H1 (cell line): Measurements from ENCODE around the gene POLE. TPM values are rescaled to one million over a fixed set of nuclear protein-coding genes. Genes with fewer than 3 reads are reported as not detected.
A peak's percentile ranks its signal among the peaks of the same experiment; 100 is the strongest.
"Not testable (repeated sequence)": the region's sequence is repeated elsewhere in the genome, so short reads cannot be mapped to it uniquely, and the experiment has no call there.

ENCODE experiments used
- CTCF ChIA-PET: fragments of 300-600 bp; sonication (Branson Sonifier 250); formaldehyde crosslinking; loops from one replicate; lab custom pipeline; 2021; ENCODE audit not compliant: partially characterized antibody; lab: Charles Lee
- POLR2A ChIA-PET: fragments of 300-600 bp; sonication (Branson Sonifier 250); formaldehyde crosslinking; loops from one replicate; lab custom pipeline; 2021; ENCODE audit warnings: inconsistent platforms; ENCODE audit not compliant: partially characterized antibody; lab: Charles Lee
- DNase-seq, 2 experiments: peaks; one replicate each; pipeline versions ENCODE4 v3.0.0 to v3.0.0-alpha.2; 2010 to 2022; ENCODE audit warnings: low spot score in 2 of 2, low read depth in 1 of 2, mixed read lengths in 1 of 2
- FAIRE-seq: peaks from 2 replicates; lab custom pipeline; 2011; peaks lifted over from hg19 to GRCh38; lab: Jason Lieb, UNC
- H2AFZ ChIP-seq: 2 replicates; pipeline ENCODE4 v1.8.1; 2012; ENCODE audit warnings: low read length, inconsistent platforms
- H2AK5ac ChIP-seq: 2 replicates; pipeline ENCODE4 v1.6.1; 2013; ENCODE audit warnings: low read depth, low read length
- H2BK120ac ChIP-seq: replicated peaks from 2 replicates; pipeline ENCODE3; 2013; ENCODE audit warnings: low read depth, low read length, inconsistent platforms
- H2BK12ac ChIP-seq: 2 replicates; pipeline ENCODE4 v1.6.1; 2013; ENCODE audit warnings: low read depth, low read length
- H2BK15ac ChIP-seq: 2 replicates; pipeline ENCODE4 v1.6.1; 2013; ENCODE audit warnings: low read length
- H2BK20ac ChIP-seq: 2 replicates; pipeline ENCODE4 v1.6.1; 2013; ENCODE audit warnings: low read length
- H2BK5ac ChIP-seq: 2 replicates; pipeline ENCODE4 v1.6.1; 2013; ENCODE audit warnings: low read depth, low read length
- H3K14ac ChIP-seq: 2 replicates; pipeline ENCODE4 v1.6.1; 2013; ENCODE audit warnings: inconsistent platforms; ENCODE audit not compliant: insufficient read length
- H3K18ac ChIP-seq: 2 replicates; pipeline ENCODE4 v1.6.1; 2013; ENCODE audit warnings: low read length; ENCODE audit errors: extremely low read depth
- H3K23ac ChIP-seq: 2 replicates; pipeline ENCODE4 v1.6.1; 2013; ENCODE audit warnings: inconsistent platforms; ENCODE audit not compliant: insufficient read length
- H3K23me2 ChIP-seq: 2 replicates; pipeline ENCODE4 v1.6.1; 2013; ENCODE audit warnings: low read depth, low read length
- H3K27ac ChIP-seq: 2 replicates; pipeline ENCODE4 v1.6.1; 2011; ENCODE audit warnings: low read depth, low read length, inconsistent platforms
- H3K27me3 ChIP-seq, 4 experiments: replicated peaks in 1 of 4; 1 replicate in 1 of 4; 2 replicates in 3 of 4; pipeline versions ENCODE4 v1.6.1 to v1.8.1; 2011 to 2013; ENCODE audit warnings: low read length in 3 of 4, mild to moderate bottlenecking in 3 of 4, inconsistent platforms in 2 of 4, mixed read lengths in 2 of 4, moderate library complexity in 1 of 4; ENCODE audit not compliant: control insufficient read depth in 3 of 4, insufficient read depth in 3 of 4; ENCODE audit errors: extremely low read depth in 1 of 4
- H3K36me3 ChIP-seq, 4 experiments: 2 replicates each; pipeline versions ENCODE4 v1.6.1 to v1.8.1; 2011 to 2013; ENCODE audit warnings: mild to moderate bottlenecking in 4 of 4, low read length in 3 of 4, moderate library complexity in 2 of 4, control low read depth in 1 of 4, inconsistent platforms in 1 of 4; ENCODE audit not compliant: insufficient read depth in 4 of 4, control insufficient read depth in 2 of 4
- H3K4ac ChIP-seq: replicated peaks from 2 replicates; pipeline ENCODE3; 2013; ENCODE audit warnings: low read length, low read depth, mixed read lengths, inconsistent platforms; ENCODE audit not compliant: insufficient read length
- H3K4me1 ChIP-seq, 4 experiments: replicated peaks in 1 of 4; 1 replicate in 1 of 4; 2 replicates in 3 of 4; pipeline versions ENCODE4 v1.6.1 to v1.8.1; 2011 to 2013; ENCODE audit warnings: low read length in 3 of 4, inconsistent platforms in 2 of 4, mixed read lengths in 1 of 4; ENCODE audit not compliant: insufficient read depth in 4 of 4, control insufficient read depth in 3 of 4
- H3K4me2 ChIP-seq, 2 experiments: 2 replicates each; pipeline versions ENCODE4 v1.6.1 to v1.8.1; 2011 to 2013; ENCODE audit warnings: low read depth in 2 of 2, low read length in 2 of 2, control low read depth in 1 of 2, inconsistent platforms in 1 of 2, mild to moderate bottlenecking in 1 of 2; ENCODE audit not compliant: insufficient read depth in 1 of 2
- H3K4me3 ChIP-seq, 4 experiments: fragments of 200-600, 300-600 bp in 1 of 4; sonication (generic), shearing (Covaris generic), sonication (Bioruptor Twin) in 1 of 4; 2 replicates each; pipeline versions ENCODE4 v1.5.1 to v1.8.1; 2011 to 2016; ENCODE audit warnings: low read length in 4 of 4, low read depth in 3 of 4, control low read depth in 2 of 4, inconsistent platforms in 2 of 4, mild to moderate bottlenecking in 2 of 4, mixed read lengths in 1 of 4, moderate library complexity in 1 of 4; ENCODE audit not compliant: insufficient read depth in 2 of 4; ENCODE audit errors: extremely low read depth in 1 of 4
- H3K56ac ChIP-seq: replicated peaks from 2 replicates; pipeline ENCODE3; 2013; ENCODE audit warnings: low read depth, mild to moderate bottlenecking, mixed read lengths, low read length, inconsistent platforms; ENCODE audit not compliant: insufficient read length
- H3K79me1 ChIP-seq: 2 replicates; pipeline ENCODE4 v1.6.1; 2013; ENCODE audit warnings: low read depth, low read length, control low read depth
- H3K79me2 ChIP-seq, 2 experiments: 2 replicates each; pipeline versions ENCODE4 v1.6.1 to v1.8.1; 2012 to 2013; ENCODE audit warnings: low read length in 2 of 2, mild to moderate bottlenecking in 2 of 2, inconsistent platforms in 1 of 2; ENCODE audit not compliant: insufficient read depth in 2 of 2, control insufficient read depth in 1 of 2
- H3K9ac ChIP-seq, 4 experiments: replicated peaks in 1 of 4; 1 replicate in 1 of 4; 2 replicates in 3 of 4; pipeline versions ENCODE4 v1.6.1 to v1.8.1; 2011 to 2013; ENCODE audit warnings: low read depth in 3 of 4, low read length in 3 of 4, control low read depth in 2 of 4, mild to moderate bottlenecking in 2 of 4, moderate library complexity in 2 of 4, inconsistent platforms in 1 of 4; ENCODE audit errors: extremely low read depth in 1 of 4
- H3K9me3 ChIP-seq, 2 experiments: 2 replicates each; pipeline versions ENCODE4 v1.6.1 to v1.8.1; 2012 to 2013; ENCODE audit warnings: mild to moderate bottlenecking in 2 of 2, moderate library complexity in 2 of 2, control low read depth in 1 of 2, inconsistent platforms in 1 of 2, low read depth in 1 of 2, low read length in 1 of 2, mixed read lengths in 1 of 2; ENCODE audit not compliant: insufficient read depth in 2 of 2
- H4K20me1 ChIP-seq, 2 experiments: replicated peaks in 1 of 2; 2 replicates each; pipeline versions ENCODE3 to v1.8.1; 2011 to 2013; ENCODE audit warnings: inconsistent platforms in 2 of 2, low read length in 2 of 2, mild to moderate bottlenecking in 1 of 2; ENCODE audit not compliant: insufficient read depth in 2 of 2, control insufficient read depth in 1 of 2
- H4K5ac ChIP-seq: 2 replicates; pipeline ENCODE4 v1.6.1; 2013; ENCODE audit warnings: low read length, low read depth, mixed read lengths, inconsistent platforms; ENCODE audit not compliant: insufficient read length
- H4K8ac ChIP-seq: 2 replicates; pipeline ENCODE4 v1.8.0; 2013; ENCODE audit warnings: mild to moderate bottlenecking, moderate library complexity, low read length, inconsistent platforms; ENCODE audit not compliant: insufficient read depth; ENCODE audit errors: extremely low read depth
- H4K91ac ChIP-seq: replicated peaks from 2 replicates; pipeline ENCODE3; 2013; ENCODE audit warnings: low read length, mixed read lengths, inconsistent platforms; ENCODE audit not compliant: insufficient read length
- BRCA1 ChIP-seq: IDR thresholded peaks from 2 replicates; pipeline ENCODE4 v1.6.1; 2012; ENCODE audit warnings: low read depth, low read length, improper control_type of control experiment
- WGBS, 2 experiments: shearing (Covaris generic) in 1 of 2; methylation state at CpG; one replicate each; pipeline versions ENCODE4 v1.1.6 to v1.1.7; 2013 to 2015; ENCODE audit warnings: low lambda C conversion rate in 2 of 2, mixed read lengths in 2 of 2, inconsistent platforms in 1 of 2, low coverage in 1 of 2, missing lambda C conversion rate in 1 of 2; ENCODE audit not compliant: insufficient replicate concordance in 2 of 2, insufficient coverage in 1 of 2, insufficient read length in 1 of 2; ENCODE audit errors: extremely low coverage in 1 of 2, missing lambda C conversion rate in 1 of 2; 5-methylcytosine and 5-hydroxymethylcytosine counted together
- polyA plus RNA-seq, 7 experiments: library from polyadenylated mRNA; depleted of rRNA in 3 of 7; stranded (reverse) in 5 of 7; unstranded in 2 of 7; fragments of >200 nt in 5 of 7; fragments of 200-250 nt in 2 of 7; gene quantifications; 1 replicate in 5 of 7; 2 replicates in 1 of 7; 4 replicates in 1 of 7; pipeline versions ENCODE4 v1.2.1 to v1.2.3, GENCODE V29; 2011 to 2013; ENCODE audit warnings: missing spikeins in 2 of 7, mixed read lengths in 2 of 7
- total RNA-seq: library from RNA; stranded (reverse); fragmentation: NEBNext Ultra II Directional; extraction: Animal tissue kit (Norgen Biotek cat#: 25700); gene quantifications from 2 replicates; pipeline ENCODE4 v1.2.1, GENCODE V29; 2021

Gene POLE
- total and polyA plus RNA-seq, 2 of the 8 experiments (the other 6 are each of a cell fraction or from before 2014, with no cell fraction given), result 59.7 to 115 TPM

DNA sequence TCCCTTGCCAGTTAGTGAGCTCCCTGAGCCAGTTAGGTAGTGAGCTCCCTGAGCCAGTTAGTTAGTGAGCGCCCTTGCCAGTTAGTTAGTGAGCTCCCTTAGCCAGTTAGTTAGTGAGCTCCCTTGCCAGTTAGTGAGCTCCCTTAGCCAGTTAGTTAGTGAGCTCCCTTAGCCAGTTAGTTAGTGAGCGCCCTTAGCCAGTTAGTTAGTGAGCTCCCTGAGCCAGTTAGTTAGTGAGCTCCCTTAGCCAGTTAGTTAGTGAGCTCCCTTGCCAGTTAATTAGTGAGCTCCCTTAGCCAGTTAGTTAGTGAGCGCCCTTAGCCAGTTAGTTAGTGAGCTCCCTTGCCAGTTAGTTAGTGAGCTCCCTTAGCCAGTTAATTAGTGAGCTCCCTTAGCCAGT lies 4.9 kb upstream of the POLE start:
- H4K5ac ChIP-seq, H3K9ac ChIP-seq, H3K56ac ChIP-seq, H3K18ac ChIP-seq, H3K14ac ChIP-seq, H3K4me2 ChIP-seq, H2BK20ac ChIP-seq, H2AK5ac ChIP-seq, H4K91ac ChIP-seq, H2BK12ac ChIP-seq, H3K4me3 ChIP-seq, H3K27me3 ChIP-seq, DNase-seq, H2BK15ac ChIP-seq, H2BK5ac ChIP-seq, H3K4me1 ChIP-seq, H3K79me1 ChIP-seq, H3K23me2 ChIP-seq, H2BK120ac ChIP-seq, H3K79me2 ChIP-seq, H2AFZ ChIP-seq, H3K23ac ChIP-seq, H3K9me3 ChIP-seq, H3K4ac ChIP-seq, H4K8ac ChIP-seq, FAIRE-seq, H3K27ac ChIP-seq: not testable (repeated sequence)
- peak; percentile 73; the same call in 1 of the 2 replicates for TF ChIP-seq BRCA1
- 87% methylated on average over 2 of the region's 3 CpGs; no CpG with 5 or more reads in 1 of the 2 experiments for WGBS, 2 experiments
- POLR2A ChIA-PET, result interaction anchor here (0.7 to 3.4 kb wide), 8 partner anchors 11 to 84 kb away, joined by 3 to 24 read pairs (median 3); partner anchors contain the start of gene PGAM5
- peaks cover 2 to 17% (median 10%) of the 10 kb centered on the region in 4 experiments; a peak in 5 of 8 replicates for H3K36me3 ChIP-seq
- CTCF ChIA-PET, result interaction anchor here (1.4 kb wide), 2 partner anchors 9 to 53 kb away, joined by 3 to 4 read pairs; no protein-coding TSS in a partner anchor
- H4K20me1 ChIP-seq, result peaks cover 2 to 10% of the 10 kb centered on the region in 2 experiments
